COLO668 (cell line): ENCODE results near the gene SLC22A14.
"Not testable (repeated sequence)": the region's sequence is repeated elsewhere in the genome, so short reads cannot be mapped to it uniquely, and the experiment has no call there.

Experiments
- DNase-seq: peaks from one replicate; lab custom pipeline; 2025; ENCODE audit not compliant: unreplicated experiment; lab: John Stamatoyannopoulos, UW

The SLC22A14 gene

GRCh38 chr3:38313263-38313662, 31.2 kb downstream of the SLC22A14 start:
- DNase-seq = no peak

DNA sequence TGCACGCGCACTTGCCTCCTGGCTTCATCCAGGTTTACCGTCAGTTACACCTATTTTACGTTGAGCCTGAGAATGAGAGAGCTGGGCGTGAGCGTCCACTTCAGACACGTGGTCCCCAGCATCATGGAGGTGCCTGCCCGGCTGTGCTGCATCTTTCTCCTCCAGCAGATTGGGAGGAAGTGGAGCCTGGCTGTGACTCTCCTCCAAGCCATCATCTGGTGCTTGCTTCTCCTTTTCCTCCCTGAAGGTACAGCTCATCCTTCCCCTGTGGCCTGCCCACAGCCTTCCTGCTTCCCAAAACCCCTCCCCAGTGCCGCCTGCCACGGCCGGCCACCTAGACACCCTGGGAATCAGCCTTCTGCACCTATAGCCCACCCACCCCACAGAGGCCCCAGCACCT, 31.6 kb downstream of the SLC22A14 start:
- DNase-seq = no peak

- no peak for DNase-seq
These were observed 32.1 kb downstream of the SLC22A14 start for GRCh38 chr3:38314112-38314763.

GRCh38 chr3:38314764-38315487, 32.8 kb downstream of the SLC22A14 start:
- no peak for DNase-seq

- no peak for DNase-seq
These were observed 33.6 kb downstream of the SLC22A14 start for GRCh38 chr3:38315488-38316230.

GRCh38 chr3:38316356-38317191, 34.5 kb downstream of the SLC22A14 start:
- DNase-seq = no peak

GRCh38 chr3:38317192-38317759, 35.2 kb downstream of the SLC22A14 start:
- DNase-seq = no peak

DNA sequence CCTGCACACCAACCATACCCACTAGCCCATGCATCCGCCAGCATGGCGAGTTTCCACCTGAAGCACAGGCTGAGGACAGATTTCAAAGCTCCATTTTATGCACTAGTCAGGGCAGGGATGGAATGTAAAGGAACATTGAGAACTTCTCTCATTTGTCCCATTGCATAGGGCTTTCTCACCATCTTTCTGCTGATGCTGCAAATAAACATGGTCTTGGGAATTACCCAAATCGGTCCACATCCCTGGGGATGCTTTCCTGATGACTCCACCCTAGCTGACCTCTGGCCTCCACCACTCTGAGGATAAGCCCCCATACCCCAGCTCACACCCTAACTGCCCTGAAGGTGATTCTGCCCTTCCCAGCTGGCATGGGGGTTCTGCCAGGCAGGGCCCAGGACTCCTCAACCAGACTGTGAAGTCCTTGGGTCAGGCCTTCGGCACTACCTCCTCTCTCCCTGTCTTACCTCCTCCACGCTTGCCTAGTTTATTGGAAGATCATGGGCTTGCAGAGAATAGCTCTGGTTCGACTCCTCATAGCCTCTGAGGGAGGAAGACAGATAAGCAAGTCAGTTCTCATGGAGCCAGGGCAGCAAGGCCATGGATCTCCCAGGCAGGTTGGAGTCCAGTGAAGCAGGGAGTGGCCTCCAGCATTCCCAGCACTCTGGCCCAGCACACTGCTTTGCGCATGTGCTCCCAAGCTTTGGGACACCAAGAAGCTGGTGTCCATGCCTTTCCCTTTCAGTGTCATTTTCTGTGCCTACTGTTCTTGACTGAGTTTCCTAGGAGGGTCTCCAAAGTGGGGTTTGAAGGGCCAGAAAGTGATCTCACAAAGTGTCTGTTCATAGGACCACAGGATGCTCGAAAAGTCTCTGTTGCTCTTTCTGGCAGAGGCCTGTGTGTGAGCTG, 36.9 kb downstream of the SLC22A14 start:
- no peak for DNase-seq

DNA sequence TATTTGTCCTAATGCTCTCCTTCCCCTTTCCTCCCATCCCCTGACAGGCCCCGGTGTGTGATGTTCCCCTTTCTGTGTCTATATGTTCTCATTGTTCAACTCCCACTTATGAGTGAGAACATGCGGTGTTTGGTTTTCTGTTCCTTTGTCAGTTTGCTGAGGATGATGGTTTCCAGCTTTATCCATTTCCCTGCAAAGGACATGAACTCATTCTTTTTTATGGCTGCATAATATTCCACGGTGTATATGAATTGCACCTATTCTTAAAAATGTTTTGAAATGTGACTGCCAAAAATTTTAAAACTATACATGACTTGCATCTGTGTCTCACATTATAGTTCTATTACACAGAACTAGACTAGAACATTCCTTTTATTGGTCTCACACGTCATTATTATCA, 38.5 kb downstream of the SLC22A14 start:
- not testable (repeated sequence) for DNase-seq

DNA sequence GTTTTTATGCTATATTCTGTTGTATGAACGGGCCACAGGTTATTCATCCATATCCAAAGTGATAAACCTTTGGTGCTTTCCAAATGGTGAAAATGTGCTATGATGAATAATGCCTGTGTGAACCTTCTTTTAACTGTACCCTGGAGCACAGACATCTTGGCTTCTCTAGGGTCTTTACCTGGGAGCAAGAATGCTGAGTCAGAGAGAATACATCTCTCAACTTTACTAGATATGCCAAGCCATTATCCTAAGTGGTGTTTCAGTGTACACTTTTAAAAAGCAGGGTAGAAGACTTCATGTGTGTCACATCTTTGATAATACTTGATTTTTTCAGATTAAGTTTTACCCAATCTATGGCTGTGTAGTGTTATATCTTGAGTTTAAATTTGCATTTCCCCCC, 41.0 kb downstream of the SLC22A14 start:
- no peak for DNase-seq

DNA sequence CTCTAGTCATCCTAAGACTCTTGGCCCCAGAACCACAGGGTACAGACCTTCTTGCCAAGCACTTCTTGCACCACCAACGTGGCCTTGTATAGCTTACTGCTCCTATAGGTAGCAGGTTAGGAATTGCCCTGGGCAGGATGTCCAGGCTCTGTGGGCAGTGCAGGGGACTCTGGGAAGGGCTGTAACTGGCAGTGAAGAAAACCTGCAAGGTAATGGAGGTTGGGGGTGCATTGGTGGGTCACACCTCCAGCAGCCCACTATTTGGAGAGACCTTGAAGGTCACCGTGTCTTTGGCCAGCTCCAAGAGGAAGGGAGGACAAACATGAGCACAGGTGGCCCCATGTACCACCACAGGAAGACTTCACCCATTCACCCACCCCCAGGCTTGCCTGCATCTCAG, 43.2 kb downstream of the SLC22A14 start:
- no peak for DNase-seq

DNA sequence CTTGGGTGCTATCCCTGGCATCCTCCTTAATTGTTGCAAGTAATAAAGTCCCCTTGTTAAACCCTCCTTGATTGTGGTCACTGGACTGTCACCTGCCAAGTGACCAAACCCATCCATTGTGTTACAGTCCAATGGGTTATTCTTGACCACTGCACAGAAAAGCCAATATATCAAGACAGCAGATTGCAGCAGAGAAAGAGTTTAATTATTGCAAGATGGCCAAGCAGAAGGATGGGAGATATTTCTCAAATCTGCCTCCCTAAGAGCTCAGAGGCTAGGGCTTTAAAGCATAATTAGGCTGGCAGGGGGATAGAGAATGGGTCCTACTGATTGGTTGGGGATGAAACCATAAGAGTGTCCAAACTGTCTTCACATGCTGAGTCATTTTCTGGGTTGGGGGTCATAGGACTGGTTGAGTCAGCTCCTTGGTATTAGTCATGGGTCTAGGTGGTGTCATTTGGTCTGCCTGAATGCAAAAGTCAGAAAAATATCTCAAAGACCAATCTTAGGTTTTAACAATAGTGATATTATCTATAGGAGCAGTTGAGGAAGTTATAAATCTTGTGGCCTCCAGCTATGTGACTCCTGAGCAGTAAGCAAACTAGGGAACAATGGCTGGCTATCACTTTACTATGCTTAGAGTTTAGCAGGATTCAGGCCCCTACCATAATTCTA, 45.4 kb downstream of the SLC22A14 start:
- DNase-seq = no peak

DNA sequence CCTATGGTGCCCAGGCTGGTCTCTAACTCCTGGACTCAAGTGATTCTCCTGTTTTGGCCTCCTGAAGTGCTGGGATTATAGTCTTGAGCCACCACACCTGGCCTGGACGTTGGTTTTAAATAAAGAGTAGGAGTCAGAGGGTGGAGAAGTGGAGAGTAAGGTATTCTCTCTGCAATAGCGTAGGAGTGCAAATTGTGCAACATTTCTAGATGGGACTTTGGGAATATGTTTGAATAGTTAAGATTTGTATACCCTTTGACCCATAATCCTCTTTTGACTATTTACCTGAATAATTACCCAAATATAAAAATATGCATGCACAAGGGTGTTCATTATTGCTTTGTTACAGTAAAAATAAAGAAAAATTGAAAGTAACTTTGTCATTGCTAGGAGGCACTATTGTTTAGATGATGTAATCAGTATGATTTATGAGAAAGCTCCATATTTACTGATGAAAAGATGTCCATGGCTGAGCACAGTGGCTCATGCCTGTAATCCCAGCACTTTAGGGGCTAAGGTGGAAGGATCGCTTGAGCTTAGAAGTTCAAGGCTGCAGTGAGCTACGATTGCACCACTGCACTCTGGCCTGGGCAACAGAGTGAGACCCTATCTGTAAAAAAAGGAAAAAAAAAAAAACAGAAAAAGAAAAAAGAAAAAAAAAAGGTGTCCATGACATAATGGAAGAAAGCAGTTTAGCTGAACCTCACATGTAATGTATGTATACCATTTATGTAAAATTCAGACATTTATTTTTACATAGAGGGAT, 49.3 kb downstream of the SLC22A14 start:
- DNase-seq = no peak

DNA sequence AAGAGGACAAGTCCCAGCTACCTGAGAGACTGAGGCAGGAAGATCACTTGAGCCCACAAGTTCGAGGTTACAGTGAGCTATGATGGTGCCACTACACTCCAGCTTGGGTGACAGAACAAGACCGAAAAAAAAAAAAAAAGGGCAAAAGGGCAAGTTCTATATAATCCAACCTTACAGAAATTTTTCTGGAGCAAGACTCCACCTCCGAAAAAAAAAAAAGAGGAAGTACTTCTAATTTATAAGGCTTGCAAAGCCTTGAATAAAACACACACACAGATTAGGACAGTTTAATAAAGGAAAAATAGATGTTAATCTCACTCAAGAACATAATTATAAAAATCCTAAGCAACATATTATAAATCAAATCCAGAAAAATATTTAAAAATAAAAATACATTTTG, 50.1 kb downstream of the SLC22A14 start:
- DNase-seq = no peak

DNA sequence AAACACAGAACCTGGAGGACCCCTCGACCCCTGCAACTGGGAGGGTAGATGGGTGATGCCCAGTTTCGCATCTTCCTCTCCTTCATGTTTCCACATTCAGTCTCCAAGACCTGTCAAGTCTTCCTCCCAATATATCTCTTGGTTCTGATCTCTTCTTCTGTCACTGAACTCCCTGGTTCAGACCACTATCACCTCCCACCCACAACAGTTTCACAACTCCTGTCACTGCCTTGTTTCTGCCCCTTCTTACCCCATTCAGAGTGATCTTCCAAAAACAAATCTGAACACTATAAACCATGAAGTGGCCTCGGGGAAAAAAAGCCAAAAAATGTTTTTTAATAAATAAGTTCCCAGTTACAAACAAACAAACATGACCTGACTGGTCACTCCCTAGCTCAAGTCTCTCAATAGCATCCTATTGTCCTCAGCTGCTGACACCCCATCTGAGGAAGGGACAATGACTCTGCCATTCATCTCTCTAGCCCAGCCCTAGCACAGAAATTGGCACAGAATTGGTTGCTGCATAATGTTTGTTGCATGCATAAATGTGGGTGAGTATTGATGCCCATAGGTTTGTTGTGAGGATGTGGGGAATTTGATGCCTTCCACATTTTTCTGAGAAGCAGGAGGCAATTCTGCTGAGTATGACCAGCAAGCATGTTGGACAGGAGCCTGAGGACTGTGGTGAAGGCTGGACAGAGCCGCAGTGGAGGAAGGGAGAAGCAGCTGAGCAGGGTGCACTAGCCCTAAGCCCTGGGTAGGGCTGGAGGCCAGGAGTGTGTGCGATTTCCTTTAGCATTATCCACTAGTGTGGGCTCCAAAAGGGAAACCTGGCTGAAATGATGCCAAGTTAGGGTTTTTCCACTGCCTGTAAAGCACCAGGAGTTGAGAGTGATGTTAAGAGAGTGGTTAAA, 52.3 kb downstream of the SLC22A14 start:
- no peak for DNase-seq

- no peak for DNase-seq
These were observed 53.2 kb downstream of the SLC22A14 start for GRCh38 chr3:38335263-38335662.

DNA sequence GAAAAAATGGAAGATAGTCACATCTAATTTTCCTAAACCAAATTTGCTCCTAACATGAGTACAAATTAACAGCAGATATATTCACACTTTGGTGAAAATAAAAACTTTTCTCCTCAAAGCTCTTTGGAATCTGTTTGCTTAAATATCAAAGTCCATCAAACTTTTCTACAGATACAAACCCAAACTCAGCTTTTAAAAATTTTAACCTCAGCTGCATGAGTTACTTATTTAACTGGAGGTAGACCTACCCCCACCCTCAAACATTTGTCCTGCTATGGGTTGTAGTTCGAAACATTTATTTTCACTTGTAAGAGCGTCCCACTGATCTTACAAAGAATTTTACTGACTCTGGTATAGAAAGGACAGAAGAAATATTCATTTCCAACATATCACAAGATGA, 55.6 kb downstream of the SLC22A14 start:
- DNase-seq = no peak
